Lower leg skin (tissue), 4 donors: ENCODE measurements around the gene TEX13D. TPM values are rescaled to one million over a fixed set of nuclear protein-coding genes. Genes with fewer than 3 reads are reported as not detected.

ENCODE experiments used
- DNase-seq, 2 donors: peaks; one replicate each; pipeline ENCODE4 v3.0.0-alpha.2; 2019; ENCODE audit warnings: low spot score in 2 of 2
- H3K4me3 ChIP-seq: fragments of 200-600 bp; sonication (generic); 2 replicates; pipeline ENCODE4 v1.5.1; 2017; ENCODE audit warnings: mild to moderate bottlenecking, low read depth; ENCODE audit not compliant: poor library complexity, severe bottlenecking
- CTCF ChIP-seq, 3 donors: fragments of 450-650 bp; IDR thresholded peaks; one replicate each; pipeline ENCODE4 v1.5.1; 2016; ENCODE audit warnings: antibody characterized with exemption in 3 of 3, mild to moderate bottlenecking in 3 of 3, moderate library complexity in 2 of 3
- POLR2A ChIP-seq, 2 donors: fragments of 450-650 bp; IDR thresholded peaks; one replicate each; pipeline ENCODE4 v1.6.1; 2016 to 2017; ENCODE audit warnings: antibody characterized with exemption in 2 of 2, mild to moderate bottlenecking in 1 of 2, moderate library complexity in 1 of 2
- WGBS, 2 donors: methylation state at CpG; one replicate each; pipeline ENCODE4 v1.1.5; 2018; 5-methylcytosine and 5-hydroxymethylcytosine counted together
- intact Hi-C: fragments of 100-400 bp; cut with DNase I; formaldehyde crosslinking; loops from one replicate; pipeline ENCODE4 v1.15.0; 2023; ENCODE audit warnings: low total_unique reads
- total RNA-seq, 4 donors: library from RNA; depleted of rRNA; stranded (reverse); fragments of >200 nt; gene quantifications; one replicate each; pipeline ENCODE4 v1.1.0, GENCODE V29; 2016

TEX13D gene
- total RNA-seq, 4 donors from 2014 or later: not detected

- no peak overlapping the region for H3K4me3 ChIP-seq
- DNase-seq: no peak
- intact Hi-C loops: no loop called here
- WGBS, 2 donors: 86 to 90% methylated on average over 6 of the region's 6 CpGs
- TF ChIP-seq POLR2A (IDR thresholded peaks at IDR 0.05) (no peak), CTCF (IDR thresholded peaks at IDR 0.05) (no peak)
Observed at GRCh38 chrX:124338733-124339514, 6.5 kb downstream of the TEX13D start.

- no peak overlapping the region for H3K4me3 ChIP-seq
- intact Hi-C loops: no loop called here
- DNase-seq: no peak
- WGBS, 2 donors: 48 to 49% methylated on average over 7 of the region's 7 CpGs
- TF ChIP-seq CTCF (IDR thresholded peaks at IDR 0.05) (no peak), POLR2A (IDR thresholded peaks at IDR 0.05) (no peak)
Observed at GRCh38 chrX:124341396-124342132, 9.1 kb downstream of the TEX13D start.

- DNase-seq: no peak
- no peak for TF ChIP-seq CTCF (IDR thresholded peaks at IDR 0.05)
- no peak for TF ChIP-seq POLR2A (IDR thresholded peaks at IDR 0.05)
- no peak overlapping the region for H3K4me3 ChIP-seq
- WGBS, 2 donors: 70 to 83% methylated on average over 7 of the region's 7 CpGs
- intact Hi-C loops: no loop called here
Observed at GRCh38 chrX:124342174-124342867, 9.9 kb downstream of the TEX13D start.

- intact Hi-C loops: no loop called here
- no peak overlapping the region for H3K4me3 ChIP-seq
- DNase-seq: no peak
- no peak for TF ChIP-seq POLR2A (IDR thresholded peaks at IDR 0.05)
- no peak for TF ChIP-seq CTCF (IDR thresholded peaks at IDR 0.05)
Observed at GRCh38 chrX:124343016-124343415, 10.6 kb downstream of the TEX13D start.

- TF ChIP-seq POLR2A (IDR thresholded peaks at IDR 0.05) (no peak), CTCF (IDR thresholded peaks at IDR 0.05) (no peak)
- DNase-seq: no peak
- intact Hi-C loops: no loop called here
- H3K4me3 ChIP-seq: no peak overlapping the region
- WGBS, 2 donors: 70 to 73% methylated on average over 4 of the region's 4 CpGs
Observed at GRCh38 chrX:124344246-124344645, 11.8 kb downstream of the TEX13D start.
